Measurements from ENCODE around the gene MYH7.
"Not testable (repeated sequence)": the region's sequence is repeated elsewhere in the genome, so short reads cannot be mapped to it uniquely, and the experiment has no call there.

Gene MYH7

DNA sequence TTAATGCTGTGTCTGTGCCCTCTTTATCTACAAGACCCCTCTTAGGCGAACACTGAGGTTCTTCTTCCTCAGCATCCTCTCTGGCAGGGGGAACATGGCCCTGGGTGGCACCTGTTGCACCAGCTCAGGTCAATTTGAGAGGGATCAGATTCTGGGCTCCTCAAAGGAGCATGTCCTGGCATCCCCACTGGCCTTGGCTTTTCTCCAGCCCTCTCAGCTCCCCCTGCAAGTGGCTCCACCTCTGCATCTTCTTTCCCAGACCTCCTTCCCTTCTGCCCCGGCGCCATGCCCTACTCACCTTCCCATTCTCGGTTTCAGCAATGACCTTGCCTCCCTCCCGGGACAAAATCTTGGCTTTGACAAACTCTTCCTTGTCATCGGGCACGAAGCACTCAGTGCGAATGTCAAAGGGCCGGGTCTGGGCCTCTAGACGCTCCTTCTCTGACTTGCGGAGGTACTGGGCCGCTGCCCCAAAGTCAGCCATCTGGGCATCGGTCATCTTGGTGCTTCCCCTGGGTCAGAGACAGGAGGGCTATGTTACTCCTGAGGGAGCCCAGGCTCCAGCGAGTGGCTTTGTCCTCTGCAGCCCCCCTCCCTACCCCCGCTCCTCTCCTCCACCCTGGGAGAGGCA, 28.6 kb downstream of the MYH7 start:
- DNase-seq: no peak

DNA sequence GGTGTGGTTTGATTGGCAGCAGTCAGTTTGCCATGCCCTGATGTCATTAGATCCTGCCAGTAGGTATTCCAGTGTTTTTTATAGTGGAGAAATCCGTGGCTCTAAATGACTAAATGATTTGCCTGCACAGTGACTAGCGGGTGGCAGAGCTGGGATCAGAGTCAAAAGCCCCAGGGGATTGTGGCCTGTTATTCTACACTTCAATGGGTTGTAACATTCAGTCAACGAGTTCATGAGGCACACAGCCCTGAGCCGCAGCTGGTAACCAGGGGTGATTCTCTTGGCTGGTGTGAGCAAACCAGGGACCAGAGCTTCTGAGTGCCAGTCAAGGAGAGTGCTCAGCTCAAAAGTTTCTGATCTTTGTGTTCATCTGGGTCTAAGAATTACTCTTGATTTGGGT, 29.2 kb downstream of the MYH7 start:
- no peak for DNase-seq

- no peak for DNase-seq
These were observed 29.9 kb downstream of the MYH7 start for GRCh38 chr14:23405516-23406025.

GRCh38 chr14:23405096-23405495, 30.4 kb downstream of the MYH7 start:
- DNase-seq: no peak

DNA sequence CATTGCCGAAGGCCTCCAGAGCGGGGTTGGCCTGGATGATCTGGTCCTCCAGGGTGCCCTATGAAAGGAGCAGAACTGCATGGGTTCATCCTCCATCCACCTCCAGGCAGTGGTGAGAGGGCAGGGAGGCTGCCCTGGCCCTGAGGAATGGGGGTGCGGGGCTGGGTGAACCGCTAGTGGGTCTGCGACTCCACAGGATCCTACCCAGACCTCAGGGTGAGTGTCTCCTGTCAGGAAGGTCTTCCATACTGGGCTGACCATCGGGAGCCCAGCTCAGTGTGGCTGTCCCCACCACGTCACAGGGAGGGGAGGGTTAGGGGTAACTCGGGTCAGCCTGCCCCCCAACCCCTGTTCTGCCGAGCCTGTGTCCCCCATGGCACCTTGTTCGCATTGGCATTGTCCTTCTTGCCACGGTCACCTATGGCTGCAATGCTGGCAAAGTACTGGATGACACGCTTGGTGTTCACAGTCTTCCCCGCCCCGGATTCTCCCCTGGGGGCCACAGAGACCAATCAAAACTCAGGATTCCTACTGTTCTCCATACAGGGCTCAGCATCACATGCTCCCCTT, 31.0 kb downstream of the MYH7 start:
- DNase-seq: no peak

- no peak for DNase-seq
These were observed 31.6 kb downstream of the MYH7 start for GRCh38 chr14:23403908-23404307.

DNA sequence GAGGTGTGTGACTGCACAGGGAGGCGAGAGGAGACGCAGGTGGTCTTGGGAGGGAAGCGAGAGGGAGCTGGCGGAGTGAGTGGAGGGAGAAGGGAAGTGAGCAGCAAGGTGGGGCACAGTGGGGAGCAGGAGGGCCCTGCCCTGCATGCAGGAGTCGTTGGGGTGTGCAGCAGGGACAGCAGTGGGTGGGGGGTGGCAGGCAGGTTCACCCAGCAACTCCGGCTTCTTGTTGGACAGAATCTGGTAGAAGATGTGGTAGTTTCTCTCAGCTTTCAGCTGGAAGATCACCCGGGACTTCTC, 32.4 kb downstream of the MYH7 start:
- no peak for DNase-seq

DNA sequence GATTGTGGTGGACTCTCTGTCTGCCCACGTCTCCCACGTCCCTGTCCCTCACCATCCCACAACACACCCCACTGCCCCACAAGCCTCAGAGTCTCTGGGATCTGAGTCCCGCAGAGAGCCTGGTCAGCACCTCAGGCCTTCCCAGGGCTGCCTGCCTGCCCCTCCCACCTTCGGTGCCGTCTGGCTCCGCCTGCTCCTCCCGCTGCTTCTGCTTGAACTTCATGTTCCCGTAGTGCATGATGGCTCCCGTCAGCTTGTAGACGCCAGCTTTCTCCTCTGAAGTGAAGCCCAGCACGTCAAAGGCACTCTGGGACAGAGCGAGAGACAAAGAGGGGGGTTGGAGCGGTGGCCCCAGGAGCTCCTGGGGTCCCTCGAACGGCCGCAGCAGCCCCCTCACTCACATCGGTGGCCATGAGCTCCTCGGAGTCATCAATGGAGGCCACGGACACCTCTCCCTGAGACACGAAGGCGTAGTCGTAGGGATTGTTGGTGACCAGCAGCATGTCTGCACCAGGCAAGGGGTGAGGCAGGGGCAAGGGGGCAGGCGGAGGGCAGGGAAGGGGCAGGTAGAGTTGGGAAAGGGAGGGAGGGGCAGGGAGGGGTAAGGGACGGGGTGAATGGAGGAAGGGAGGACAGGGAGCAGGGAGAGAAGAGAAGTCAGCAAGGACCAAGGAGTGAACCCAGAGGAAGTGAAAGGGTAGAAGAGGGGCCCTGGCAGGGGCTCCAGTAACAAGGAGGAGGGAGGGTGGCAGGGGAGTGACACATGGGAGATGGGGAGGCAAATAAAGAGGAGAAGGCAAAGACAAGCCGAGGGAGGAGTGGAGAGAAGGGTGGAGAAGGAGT, 32.9 kb downstream of the MYH7 start:
- no peak for DNase-seq

DNA sequence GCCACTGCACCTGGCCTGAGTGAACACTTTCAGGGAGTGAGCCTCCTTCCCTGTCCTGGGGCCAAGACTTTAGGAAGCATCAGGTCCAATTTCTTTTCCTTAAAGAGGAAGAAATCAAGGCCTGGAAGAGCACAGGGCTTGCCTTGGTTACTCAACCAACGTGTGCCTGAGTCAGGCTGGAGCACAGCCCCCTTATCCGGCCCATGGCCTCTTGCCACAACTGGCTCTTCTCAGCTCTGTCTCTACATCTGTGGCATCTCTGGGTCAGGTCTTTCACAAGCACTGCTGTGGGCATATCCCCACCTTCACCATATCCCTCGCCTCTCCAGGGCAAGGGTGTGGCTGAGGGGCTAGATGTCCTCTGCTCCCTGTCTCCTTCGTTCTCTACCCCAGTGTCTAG, 34.2 kb downstream of the MYH7 start:
- DNase-seq: no peak

GRCh38 chr14:23400496-23401149, 34.8 kb downstream of the MYH7 start:
- DNase-seq: not testable (repeated sequence)

DNA sequence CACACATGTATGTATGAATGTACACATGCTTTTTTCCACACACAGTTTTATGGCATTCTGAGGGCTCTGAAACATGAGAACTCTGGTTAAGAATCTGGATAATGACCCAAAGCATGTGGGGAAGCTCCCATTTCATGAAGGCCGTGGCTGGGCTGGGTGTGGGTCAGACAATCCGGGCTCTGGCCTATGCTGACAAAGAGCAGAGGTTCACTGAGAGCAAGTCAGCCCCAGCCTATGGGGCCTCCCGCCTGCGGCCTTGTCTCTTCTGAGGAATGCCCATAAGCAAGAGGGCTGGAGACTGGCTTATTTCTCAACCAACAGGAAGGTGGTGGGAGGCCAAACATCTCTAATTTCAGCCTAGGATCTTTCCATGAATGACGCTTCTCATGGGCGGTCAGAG, 35.9 kb downstream of the MYH7 start:
- DNase-seq: no peak

GRCh38 chr14:23399136-23399535, 36.3 kb downstream of the MYH7 start:
- DNase-seq: no peak

GRCh38 chr14:23398348-23398747, 37.1 kb downstream of the MYH7 start:
- no peak for DNase-seq

- no peak for DNase-seq
These were observed 38.6 kb downstream of the MYH7 start for GRCh38 chr14:23396781-23397407.

- DNase-seq: no peak
These were observed 39.3 kb downstream of the MYH7 start for GRCh38 chr14:23396126-23396525.

- DNase-seq: no peak
These were observed 42.8 kb downstream of the MYH7 start for GRCh38 chr14:23392613-23393012.

GRCh38 chr14:23389871-23390270, 45.6 kb downstream of the MYH7 start:
- DNase-seq: not testable (repeated sequence)

- no peak for DNase-seq
These were observed 46.1 kb downstream of the MYH7 start for GRCh38 chr14:23389396-23389795.

GRCh38 chr14:23388996-23389395, 46.5 kb downstream of the MYH7 start:
- no peak for DNase-seq

GRCh38 chr14:23387916-23388882, 47.3 kb downstream of the MYH7 start:
- no peak for DNase-seq

- DNase-seq: no peak
These were observed 48.5 kb downstream of the MYH7 start for GRCh38 chr14:23386999-23387398.

- DNase-seq: not testable (repeated sequence)
These were observed 49.2 kb downstream of the MYH7 start for GRCh38 chr14:23386266-23386657.
